OCI-LY7 (cell line): ENCODE measurements around the gene TAF7L.

Source experiments
- CTCF ChIP-seq: fragments of 200-600 bp; sonication (generic); conservative IDR thresholded peaks from 2 replicates; pipeline ENCODE4 v1.5.1; 2014; ENCODE audit warnings: mild to moderate bottlenecking, antibody characterized with exemption, low read length, moderate library complexity, mixed read lengths
- EZH2phosphoT487 ChIP-seq: fragments of 200-600 bp; sonication (generic); IDR thresholded peaks from 2 replicates; pipeline ENCODE4 v1.6.1; 2018; ENCODE audit warnings: low read depth, borderline replicate concordance, mild to moderate bottlenecking, mixed run types, antibody characterized with exemption, low read length, moderate library complexity, mixed read lengths

GRCh38 chrX:101260435-101260834, 30.7 kb downstream of the TAF7L start:
- TF ChIP-seq CTCF: peak; percentile 72
- no peak for TF ChIP-seq EZH2phosphoT487
